ENCODE data around the gene CFH.

Gene CFH

GRCh38 chr1:196669051-196669450 is 17.2 kb downstream of the CFH start:
- Mint-ChIP-seq H3K4me3 (no peak overlapping the region), H3K27ac (no peak overlapping the region), H3K9me3 (peaks cover 14% of the 10 kb centered on the region), H3K27me3 (ENCODE audit: low read depth, poor library complexity) (no peaks in the 10 kb centered on the region), H3K4me1 (no peaks in the 10 kb centered on the region), H3K36me3 (ENCODE audit: low read depth) (no peaks in the 10 kb centered on the region)
- DNase-seq, result no peak
- TF ChIP-seq, protein P1, sequence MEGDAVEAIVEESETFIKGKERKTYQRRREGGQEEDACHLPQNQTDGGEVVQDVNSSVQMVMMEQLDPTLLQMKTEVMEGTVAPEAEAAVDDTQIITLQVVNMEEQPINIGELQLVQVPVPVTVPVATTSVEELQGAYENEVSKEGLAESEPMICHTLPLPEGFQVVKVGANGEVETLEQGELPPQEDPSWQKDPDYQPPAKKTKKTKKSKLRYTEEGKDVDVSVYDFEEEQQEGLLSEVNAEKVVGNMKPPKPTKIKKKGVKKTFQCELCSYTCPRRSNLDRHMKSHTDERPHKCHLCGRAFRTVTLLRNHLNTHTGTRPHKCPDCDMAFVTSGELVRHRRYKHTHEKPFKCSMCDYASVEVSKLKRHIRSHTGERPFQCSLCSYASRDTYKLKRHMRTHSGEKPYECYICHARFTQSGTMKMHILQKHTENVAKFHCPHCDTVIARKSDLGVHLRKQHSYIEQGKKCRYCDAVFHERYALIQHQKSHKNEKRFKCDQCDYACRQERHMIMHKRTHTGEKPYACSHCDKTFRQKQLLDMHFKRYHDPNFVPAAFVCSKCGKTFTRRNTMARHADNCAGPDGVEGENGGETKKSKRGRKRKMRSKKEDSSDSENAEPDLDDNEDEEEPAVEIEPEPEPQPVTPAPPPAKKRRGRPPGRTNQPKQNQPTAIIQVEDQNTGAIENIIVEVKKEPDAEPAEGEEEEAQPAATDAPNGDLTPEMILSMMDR (IDR thresholded peaks at IDR 0.05), result no peak

GRCh38 chr1:196669693-196670092 is 17.9 kb downstream of the CFH start:
- Mint-ChIP-seq H3K36me3 (ENCODE audit: low read depth) (no peaks in the 10 kb centered on the region), H3K9me3 (peaks cover 14% of the 10 kb centered on the region), H3K4me1 (no peaks in the 10 kb centered on the region), H3K4me3 (no peak overlapping the region), H3K27me3 (ENCODE audit: low read depth, poor library complexity) (no peaks in the 10 kb centered on the region), H3K27ac (peak overlapping the region; percentile 57)
- no peak for DNase-seq
- TF ChIP-seq, protein P1 (IDR thresholded peaks at IDR 0.05), result no peak

DNA sequence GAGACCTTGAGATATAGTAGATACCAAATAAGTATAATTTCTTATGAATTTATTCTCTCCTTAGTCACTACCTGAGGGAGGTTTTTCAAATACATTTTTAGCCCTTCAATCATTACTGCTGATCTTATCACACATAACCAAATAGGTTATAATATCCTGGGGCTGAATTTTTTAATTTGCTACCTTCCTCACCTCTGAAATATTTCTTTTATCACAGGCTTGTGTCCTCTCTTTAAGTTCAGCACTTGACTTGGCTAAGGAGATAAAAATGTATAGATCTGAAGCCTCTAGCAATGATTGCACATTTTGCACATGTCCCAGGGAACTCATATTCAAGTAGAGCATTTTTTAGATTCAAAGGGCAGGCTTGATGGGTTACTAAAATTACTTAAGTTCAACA is 23.1 kb downstream of the CFH start:
- H3K36me3 Mint-ChIP-seq (ENCODE audit: low read depth), result no peaks in the 10 kb centered on the region
- no peaks in the 10 kb centered on the region for H3K27me3 Mint-ChIP-seq (ENCODE audit: low read depth, poor library complexity)
- H3K4me3 Mint-ChIP-seq, result no peak overlapping the region
- no peak overlapping the region for H3K27ac Mint-ChIP-seq
- TF ChIP-seq, protein P1 (IDR thresholded peaks at IDR 0.05), result no peak
- no peak for DNase-seq
- no peaks in the 10 kb centered on the region for H3K4me1 Mint-ChIP-seq
- no peaks in the 10 kb centered on the region for H3K9me3 Mint-ChIP-seq

DNA sequence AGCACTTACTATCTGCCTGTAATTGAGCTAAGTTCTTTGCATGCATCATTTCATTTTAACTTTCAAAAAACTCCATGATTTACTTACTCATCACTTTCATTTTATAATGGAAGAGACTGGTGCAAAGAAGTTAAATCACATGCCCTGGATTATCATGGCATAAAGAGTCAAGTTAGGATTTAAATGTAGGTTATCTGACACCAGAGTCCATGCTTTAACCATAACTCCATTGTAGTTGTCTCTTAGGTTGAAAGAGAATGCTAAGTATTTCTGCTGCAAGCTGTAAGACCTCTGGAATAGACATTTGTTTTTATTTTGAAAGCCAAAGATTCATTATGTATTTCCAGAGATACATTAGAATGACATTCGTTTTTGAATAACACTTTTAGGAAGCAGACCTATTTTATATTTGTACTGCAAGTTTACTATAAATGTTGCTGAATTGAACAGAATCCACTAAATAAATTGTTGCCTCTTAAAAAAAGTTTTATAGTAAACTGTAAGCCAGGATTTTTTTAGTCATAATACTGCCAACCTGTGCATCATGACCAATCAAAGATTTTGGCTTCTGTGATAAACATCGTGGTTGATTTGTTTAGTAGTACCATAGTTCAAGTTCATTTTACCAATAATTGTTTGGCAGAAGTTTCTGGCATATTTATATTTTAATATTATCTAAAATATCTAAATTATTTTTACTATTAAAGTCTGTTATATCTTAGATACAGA is 26.1 kb downstream of the CFH start:
- H3K27me3 Mint-ChIP-seq (ENCODE audit: low read depth, poor library complexity), result no peaks in the 10 kb centered on the region
- DNase-seq, result no peak
- no peaks in the 10 kb centered on the region for H3K36me3 Mint-ChIP-seq (ENCODE audit: low read depth)
- H3K9me3 Mint-ChIP-seq, result no peaks in the 10 kb centered on the region
- H3K4me3 Mint-ChIP-seq, result no peak overlapping the region
- no peak overlapping the region for H3K27ac Mint-ChIP-seq
- TF ChIP-seq, protein P1 (IDR thresholded peaks at IDR 0.05), result no peak
- H3K4me1 Mint-ChIP-seq, result no peaks in the 10 kb centered on the region

DNA sequence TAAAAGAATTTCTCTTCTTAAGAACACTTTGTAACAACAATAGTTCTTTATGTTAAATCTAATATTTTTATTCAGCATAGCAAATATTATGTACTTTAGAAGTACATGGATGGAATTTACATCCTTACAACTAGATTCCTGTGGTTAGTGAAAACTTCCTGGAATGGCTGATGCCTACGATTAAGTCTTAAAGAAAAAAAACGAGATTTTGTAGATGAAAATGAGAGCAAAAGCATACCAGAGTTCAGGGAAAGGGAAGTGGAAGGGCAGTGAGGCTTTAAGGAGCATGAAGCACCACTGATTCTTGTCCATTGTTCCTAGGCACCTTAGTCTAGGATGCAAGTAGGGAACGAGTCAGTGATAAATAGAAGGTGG is 26.7 kb downstream of the CFH start:
- TF ChIP-seq, protein P1 (IDR thresholded peaks at IDR 0.05), result no peak
- DNase-seq, result no peak
- Mint-ChIP-seq H3K4me1 (no peaks in the 10 kb centered on the region), H3K36me3 (ENCODE audit: low read depth) (no peaks in the 10 kb centered on the region), H3K27me3 (ENCODE audit: low read depth, poor library complexity) (no peaks in the 10 kb centered on the region), H3K27ac (no peak overlapping the region), H3K9me3 (no peaks in the 10 kb centered on the region), H3K4me3 (no peak overlapping the region)

DNA sequence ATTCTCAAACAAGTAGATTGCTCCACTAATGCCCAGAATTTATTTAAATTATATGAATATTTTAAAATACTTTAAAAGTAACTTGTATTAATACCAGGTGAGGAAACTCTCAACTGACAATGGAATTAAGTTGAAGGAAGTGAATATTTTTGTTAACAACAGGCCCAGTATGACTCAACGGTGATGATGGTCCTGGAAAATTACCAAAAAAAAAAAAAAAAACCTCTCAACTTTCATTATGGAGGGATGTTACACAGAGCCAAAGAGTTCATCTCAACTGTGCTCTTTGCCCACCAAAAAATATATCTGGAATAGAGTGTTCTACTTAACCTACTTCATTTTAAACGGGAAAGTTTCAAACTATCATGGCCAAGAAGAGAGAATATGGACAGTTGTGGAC is 28.3 kb downstream of the CFH start:
- no peak overlapping the region for H3K27ac Mint-ChIP-seq
- H3K36me3 Mint-ChIP-seq (ENCODE audit: low read depth), result no peaks in the 10 kb centered on the region
- no peak overlapping the region for H3K4me3 Mint-ChIP-seq
- no peaks in the 10 kb centered on the region for H3K4me1 Mint-ChIP-seq
- TF ChIP-seq, protein P1 (IDR thresholded peaks at IDR 0.05), result no peak
- no peak for DNase-seq
- no peaks in the 10 kb centered on the region for H3K27me3 Mint-ChIP-seq (ENCODE audit: low read depth, poor library complexity)
- no peaks in the 10 kb centered on the region for H3K9me3 Mint-ChIP-seq

Data from nephron progenitor cell (in vitro differentiated cells).